HepG2 (cell line): ENCODE data around the gene SLC4A7. TPM values are rescaled to one million over a fixed set of nuclear protein-coding genes. Genes with fewer than 3 reads are reported as not detected.

Source experiments
- BHLHE40 ChIP-seq: IDR thresholded peaks from 2 replicates; pipeline ENCODE4 v1.6.1; 2011; ENCODE audit warnings: low read length, improper control_type of control experiment
- ELF1 ChIP-seq: sonication (generic); formaldehyde crosslinking; IDR thresholded peaks from 2 replicates; pipeline ENCODE4 v1.4.0; 2020; ENCODE audit warnings: missing genetic modification reagents
- ELF3 ChIP-seq: IDR thresholded peaks from 2 replicates; pipeline ENCODE4 v1.6.1; 2016; ENCODE audit warnings: missing genetic modification reagents, missing compliant biosample characterization
- ETV6 ChIP-seq: sonication (generic); formaldehyde crosslinking; conservative IDR thresholded peaks from 2 replicates; pipeline ENCODE4 v1.4.0; 2020; ENCODE audit warnings: missing genetic modification reagents
- FOXK1 ChIP-seq: sonication (generic); formaldehyde crosslinking; IDR thresholded peaks from 2 replicates; pipeline ENCODE4 v1.4.0; 2020; ENCODE audit warnings: low read depth, missing genetic modification reagents, borderline replicate concordance
- MEIS2 ChIP-seq: sonication (generic); formaldehyde crosslinking; IDR thresholded peaks from 2 replicates; pipeline ENCODE4 v1.9.0; 2021; ENCODE audit warnings: mild to moderate bottlenecking, missing genetic modification reagents
- NR2F1 ChIP-seq, 2 experiments: fragments of 450-650 bp in 1 of 2; formaldehyde crosslinking in 1 of 2; IDR thresholded peaks; 2 replicates each; pipeline versions ENCODE4 v1.5.0 to v1.6.1; 2016 to 2020; ENCODE audit warnings: mild to moderate bottlenecking in 1 of 2, missing compliant biosample characterization in 1 of 2, missing genetic modification reagents in 1 of 2, moderate library complexity in 1 of 2
- RXRA ChIP-seq: sonication (generic); formaldehyde crosslinking; IDR thresholded peaks from 2 replicates; pipeline ENCODE4 v1.5.1; 2020; ENCODE audit warnings: missing genetic modification reagents
- THYN1 ChIP-seq: sonication (generic); formaldehyde crosslinking; IDR thresholded peaks from 2 replicates; pipeline ENCODE4 v1.8.1; 2023; ENCODE audit warnings: low read depth, mild to moderate bottlenecking, moderate library complexity, missing genetic modification reagents, borderline replicate concordance
- TRIM24 ChIP-seq: sonication (generic); formaldehyde crosslinking; IDR thresholded peaks from 2 replicates; pipeline ENCODE4 v1.8.0; 2022; ENCODE audit warnings: mild to moderate bottlenecking, missing genetic modification reagents
- ZNF564 ChIP-seq: sonication (generic); formaldehyde crosslinking; IDR thresholded peaks from 2 replicates; pipeline ENCODE4 v1.8.1; 2023; ENCODE audit warnings: mild to moderate bottlenecking, missing genetic modification reagents
- ZNF619 ChIP-seq: sonication (generic); formaldehyde crosslinking; IDR thresholded peaks from 2 replicates; pipeline ENCODE4 v1.4.0; 2020; ENCODE audit warnings: mild to moderate bottlenecking, missing genetic modification reagents
- ZNF772 ChIP-seq: sonication (generic); formaldehyde crosslinking; IDR thresholded peaks from 2 replicates; pipeline ENCODE4 v1.5.0; 2020; ENCODE audit warnings: mild to moderate bottlenecking, missing genetic modification reagents
- ZNF773 ChIP-seq: sonication (generic); formaldehyde crosslinking; IDR thresholded peaks from 2 replicates; pipeline ENCODE4 v1.4.0; 2020; ENCODE audit warnings: missing genetic modification reagents, borderline replicate concordance
- polyA plus RNA-seq, 8 experiments: library from polyadenylated mRNA; depleted of rRNA in 3 of 8; stranded (reverse) in 7 of 8; unstranded in 1 of 8; fragments of >200 nt; fragmentation: Illumina TruSeq in 4 of 8; extraction: Trizol in 4 of 8; gene quantifications; 2 replicates each; pipeline versions ENCODE4 v1.2.1 to v1.2.3, GENCODE V29; 2011 to 2016; ENCODE audit warnings: low read depth in 4 of 8, missing spikeins in 1 of 8, mixed read lengths in 1 of 8; ENCODE audit not compliant: insufficient read depth in 1 of 8
- total RNA-seq, 5 experiments: library from RNA; depleted of rRNA; stranded (reverse); fragments of >200 nt; fragmentation: Illumina TruSeq; extraction: Trizol; gene quantifications; 2 replicates each; pipeline ENCODE4 v1.2.3, GENCODE V29; 2016; ENCODE audit warnings: low read depth in 1 of 5
- TF ChIP-seq, protein P1 (sequence below): IDR thresholded peaks from 2 replicates; pipeline ENCODE4 v1.6.1; 2012; ENCODE audit warnings: inconsistent platforms
- TF ChIP-seq, protein P2 (sequence below): sonication (generic); formaldehyde crosslinking; IDR thresholded peaks from 2 replicates; pipeline ENCODE4 v1.8.0; 2022; ENCODE audit warnings: mild to moderate bottlenecking, missing genetic modification reagents; ENCODE audit not compliant: insufficient replicate concordance
- TF ChIP-seq, protein P3 (sequence below): sonication (generic); formaldehyde crosslinking; IDR thresholded peaks from 2 replicates; pipeline ENCODE4 v1.4.0; 2020; ENCODE audit warnings: missing genetic modification reagents, borderline replicate concordance
- TF ChIP-seq, protein P4 (sequence below): sonication (generic); formaldehyde crosslinking; IDR thresholded peaks from 2 replicates; pipeline ENCODE4 v1.4.0; 2020; ENCODE audit warnings: missing genetic modification reagents
- TF ChIP-seq, protein P5 (sequence below): sonication (generic); formaldehyde crosslinking; IDR thresholded peaks from 2 replicates; pipeline ENCODE4 v1.4.0; 2020; ENCODE audit warnings: mild to moderate bottlenecking, missing genetic modification reagents

The SLC4A7 gene
- total and polyA plus RNA-seq, 2 of the 13 experiments (the other 11 are each of a cell fraction or from before 2014, with no cell fraction given) = 16.4 to 43.8 TPM

DNA sequence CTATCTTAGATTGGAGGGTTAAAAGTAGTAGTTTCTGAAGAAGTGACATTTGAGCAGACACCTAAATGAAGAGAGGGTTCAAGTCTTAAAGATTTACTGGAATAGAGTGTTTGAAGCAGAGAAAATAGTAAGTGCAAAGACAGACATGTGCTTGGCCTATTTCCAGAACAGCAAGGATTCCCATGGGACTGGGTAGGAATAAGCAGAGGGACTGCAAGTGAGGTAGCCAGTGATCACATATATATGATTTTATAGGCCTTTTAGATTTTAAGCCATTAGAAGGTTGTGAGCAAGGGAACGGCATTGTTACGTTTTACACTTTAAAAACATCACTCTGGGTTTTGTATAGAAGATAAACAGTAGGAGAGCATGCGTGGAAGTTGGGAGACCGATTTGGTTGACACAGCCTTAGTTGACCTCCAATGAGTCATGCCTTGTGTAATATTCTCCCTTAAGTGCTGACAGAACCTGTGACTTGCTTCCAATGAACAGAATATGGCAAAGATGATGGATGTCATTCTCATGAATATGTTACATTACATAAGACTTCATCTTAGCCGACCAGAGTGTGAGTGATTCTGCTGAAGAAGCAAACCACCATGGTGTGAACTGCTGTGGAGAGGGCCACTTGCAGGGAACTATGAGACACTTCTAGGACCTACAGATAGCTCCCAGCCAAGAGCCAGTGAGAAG, 37.1 kb upstream of the SLC4A7 start (continued):
- peak in 1 of 2 experiments; percentile 70; a peak in 3 of 4 replicates for TF ChIP-seq NR2F1 (CRISPR knock-in tag; IDR thresholded peaks at IDR 0.05)
- TF ChIP-seq RXRA (CRISPR knock-in tag) = peak; percentile 92; the same call in 1 of the 2 replicates
- no peak for TF ChIP-seq THYN1
- TF ChIP-seq, protein P1, sequence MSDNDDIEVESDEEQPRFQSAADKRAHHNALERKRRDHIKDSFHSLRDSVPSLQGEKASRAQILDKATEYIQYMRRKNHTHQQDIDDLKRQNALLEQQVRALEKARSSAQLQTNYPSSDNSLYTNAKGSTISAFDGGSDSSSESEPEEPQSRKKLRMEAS = peak; percentile 27; the same call in 1 of the 2 replicates
- TF ChIP-seq ELF1 (CRISPR knock-in tag) = no peak
- no peak for TF ChIP-seq ETV6 (CRISPR knock-in tag)
- TF ChIP-seq, protein P2, sequence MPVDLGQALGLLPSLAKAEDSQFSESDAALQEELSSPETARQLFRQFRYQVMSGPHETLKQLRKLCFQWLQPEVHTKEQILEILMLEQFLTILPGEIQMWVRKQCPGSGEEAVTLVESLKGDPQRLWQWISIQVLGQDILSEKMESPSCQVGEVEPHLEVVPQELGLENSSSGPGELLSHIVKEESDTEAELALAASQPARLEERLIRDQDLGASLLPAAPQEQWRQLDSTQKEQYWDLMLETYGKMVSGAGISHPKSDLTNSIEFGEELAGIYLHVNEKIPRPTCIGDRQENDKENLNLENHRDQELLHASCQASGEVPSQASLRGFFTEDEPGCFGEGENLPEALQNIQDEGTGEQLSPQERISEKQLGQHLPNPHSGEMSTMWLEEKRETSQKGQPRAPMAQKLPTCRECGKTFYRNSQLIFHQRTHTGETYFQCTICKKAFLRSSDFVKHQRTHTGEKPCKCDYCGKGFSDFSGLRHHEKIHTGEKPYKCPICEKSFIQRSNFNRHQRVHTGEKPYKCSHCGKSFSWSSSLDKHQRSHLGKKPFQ = peak; percentile 52
- TF ChIP-seq, protein P3, sequence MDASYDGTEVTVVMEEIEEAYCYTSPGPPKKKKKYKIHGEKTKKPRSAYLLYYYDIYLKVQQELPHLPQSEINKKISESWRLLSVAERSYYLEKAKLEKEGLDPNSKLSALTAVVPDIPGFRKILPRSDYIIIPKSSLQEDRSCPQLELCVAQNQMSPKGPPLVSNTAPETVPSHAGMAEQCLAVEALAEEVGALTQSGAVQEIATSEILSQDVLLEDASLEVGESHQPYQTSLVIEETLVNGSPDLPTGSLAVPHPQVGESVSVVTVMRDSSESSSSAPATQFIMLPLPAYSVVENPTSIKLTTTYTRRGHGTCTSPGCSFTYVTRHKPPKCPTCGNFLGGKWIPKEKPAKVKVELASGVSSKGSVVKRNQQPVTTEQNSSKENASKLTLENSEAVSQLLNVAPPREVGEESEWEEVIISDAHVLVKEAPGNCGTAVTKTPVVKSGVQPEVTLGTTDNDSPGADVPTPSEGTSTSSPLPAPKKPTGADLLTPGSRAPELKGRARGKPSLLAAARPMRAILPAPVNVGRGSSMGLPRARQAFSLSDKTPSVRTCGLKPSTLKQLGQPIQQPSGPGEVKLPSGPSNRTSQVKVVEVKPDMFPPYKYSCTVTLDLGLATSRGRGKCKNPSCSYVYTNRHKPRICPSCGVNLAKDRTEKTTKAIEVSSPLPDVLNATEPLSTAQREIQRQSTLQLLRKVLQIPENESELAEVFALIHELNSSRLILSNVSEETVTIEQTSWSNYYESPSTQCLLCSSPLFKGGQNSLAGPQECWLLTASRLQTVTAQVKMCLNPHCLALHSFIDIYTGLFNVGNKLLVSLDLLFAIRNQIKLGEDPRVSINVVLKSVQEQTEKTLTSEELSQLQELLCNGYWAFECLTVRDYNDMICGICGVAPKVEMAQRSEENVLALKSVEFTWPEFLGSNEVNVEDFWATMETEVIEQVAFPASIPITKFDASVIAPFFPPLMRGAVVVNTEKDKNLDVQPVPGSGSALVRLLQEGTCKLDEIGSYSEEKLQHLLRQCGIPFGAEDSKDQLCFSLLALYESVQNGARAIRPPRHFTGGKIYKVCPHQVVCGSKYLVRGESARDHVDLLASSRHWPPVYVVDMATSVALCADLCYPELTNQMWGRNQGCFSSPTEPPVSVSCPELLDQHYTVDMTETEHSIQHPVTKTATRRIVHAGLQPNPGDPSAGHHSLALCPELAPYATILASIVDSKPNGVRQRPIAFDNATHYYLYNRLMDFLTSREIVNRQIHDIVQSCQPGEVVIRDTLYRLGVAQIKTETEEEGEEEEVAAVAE = no peak
- no peak for TF ChIP-seq TRIM24 (CRISPR knock-in tag)
- TF ChIP-seq ZNF564 (CRISPR knock-in tag) = no peak
- no peak for TF ChIP-seq ZNF772 (CRISPR knock-in tag)
- TF ChIP-seq MEIS2 = no peak
- no peak for TF ChIP-seq ZNF619
- no peak for TF ChIP-seq BHLHE40
- no peak for TF ChIP-seq ZNF773 (CRISPR knock-in tag)
- 0 out of 2 replicates have a peak, but pooled peaks have one; percentile 14 for TF ChIP-seq FOXK1
- TF ChIP-seq, protein P4, sequence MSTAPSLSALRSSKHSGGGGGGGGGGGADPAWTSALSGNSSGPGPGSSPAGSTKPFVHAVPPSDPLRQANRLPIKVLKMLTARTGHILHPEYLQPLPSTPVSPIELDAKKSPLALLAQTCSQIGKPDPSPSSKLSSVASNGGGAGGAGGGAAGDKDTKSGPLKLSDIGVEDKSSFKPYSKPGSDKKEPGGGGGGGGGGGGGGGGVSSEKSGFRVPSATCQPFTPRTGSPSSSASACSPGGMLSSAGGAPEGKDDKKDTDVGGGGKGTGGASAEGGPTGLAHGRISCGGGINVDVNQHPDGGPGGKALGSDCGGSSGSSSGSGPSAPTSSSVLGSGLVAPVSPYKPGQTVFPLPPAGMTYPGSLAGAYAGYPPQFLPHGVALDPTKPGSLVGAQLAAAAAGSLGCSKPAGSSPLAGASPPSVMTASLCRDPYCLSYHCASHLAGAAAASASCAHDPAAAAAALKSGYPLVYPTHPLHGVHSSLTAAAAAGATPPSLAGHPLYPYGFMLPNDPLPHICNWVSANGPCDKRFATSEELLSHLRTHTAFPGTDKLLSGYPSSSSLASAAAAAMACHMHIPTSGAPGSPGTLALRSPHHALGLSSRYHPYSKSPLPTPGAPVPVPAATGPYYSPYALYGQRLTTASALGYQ (CRISPR knock-in tag) = no peak
- TF ChIP-seq, protein P5, sequence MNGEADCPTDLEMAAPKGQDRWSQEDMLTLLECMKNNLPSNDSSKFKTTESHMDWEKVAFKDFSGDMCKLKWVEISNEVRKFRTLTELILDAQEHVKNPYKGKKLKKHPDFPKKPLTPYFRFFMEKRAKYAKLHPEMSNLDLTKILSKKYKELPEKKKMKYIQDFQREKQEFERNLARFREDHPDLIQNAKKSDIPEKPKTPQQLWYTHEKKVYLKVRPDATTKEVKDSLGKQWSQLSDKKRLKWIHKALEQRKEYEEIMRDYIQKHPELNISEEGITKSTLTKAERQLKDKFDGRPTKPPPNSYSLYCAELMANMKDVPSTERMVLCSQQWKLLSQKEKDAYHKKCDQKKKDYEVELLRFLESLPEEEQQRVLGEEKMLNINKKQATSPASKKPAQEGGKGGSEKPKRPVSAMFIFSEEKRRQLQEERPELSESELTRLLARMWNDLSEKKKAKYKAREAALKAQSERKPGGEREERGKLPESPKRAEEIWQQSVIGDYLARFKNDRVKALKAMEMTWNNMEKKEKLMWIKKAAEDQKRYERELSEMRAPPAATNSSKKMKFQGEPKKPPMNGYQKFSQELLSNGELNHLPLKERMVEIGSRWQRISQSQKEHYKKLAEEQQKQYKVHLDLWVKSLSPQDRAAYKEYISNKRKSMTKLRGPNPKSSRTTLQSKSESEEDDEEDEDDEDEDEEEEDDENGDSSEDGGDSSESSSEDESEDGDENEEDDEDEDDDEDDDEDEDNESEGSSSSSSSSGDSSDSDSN (CRISPR knock-in tag) = no peak
- TF ChIP-seq ELF3 (CRISPR knock-in tag) = peak; percentile 3; the same call in 1 of the 2 replicates
